ENCODE results near the gene DIDO1.

The DIDO1 gene

DNA sequence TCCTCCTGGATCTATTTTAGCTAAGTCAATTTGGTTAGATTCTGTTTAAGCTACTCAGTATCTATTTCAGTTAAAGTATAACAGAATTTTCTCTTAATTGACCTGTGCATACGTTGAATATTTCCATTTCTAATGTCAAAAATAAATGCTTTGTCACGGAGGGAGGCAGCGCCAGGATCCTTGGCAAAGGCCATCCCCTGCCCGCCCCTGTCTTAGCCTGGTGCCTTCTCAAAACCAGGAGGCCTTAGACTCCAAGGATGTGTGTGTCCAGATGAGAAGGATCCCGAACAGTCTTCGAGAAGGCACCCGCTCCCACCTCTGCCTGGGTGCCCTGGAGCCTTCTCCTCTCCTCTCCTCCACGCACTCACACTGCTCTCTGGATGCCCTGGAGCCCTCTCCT is 87.0 kb downstream of the DIDO1 start:
- no peak overlapping the region for H3K23ac ChIP-seq (ENCODE audit: low read length in 2 of 2)
- no peak overlapping the region for H2BK15ac ChIP-seq (ENCODE audit: low read depth, poor library complexity, severe bottlenecking)
- no peak overlapping the region for H2BK12ac ChIP-seq (ENCODE audit: low read length in 2 of 2)
- H3K36me3 ChIP-seq (ENCODE audit: control insufficient read depth in 1 of 2, insufficient read depth in 2 of 2, low read depth in 1 of 2, low read length in 2 of 2): no peaks in the 10 kb centered on the region
- peaks cover 8% of the 10 kb centered on the region for H3K4me1 ChIP-seq (ENCODE audit: control insufficient read depth, insufficient read depth, low read depth, low read length)
- no peak overlapping the region for H2BK5ac ChIP-seq (ENCODE audit: low read depth, low read length, poor library complexity, severe bottlenecking)
- no peak overlapping the region for H3K27ac ChIP-seq (ENCODE audit: low read length, poor library complexity, severe bottlenecking)
- WGBS: 94% methylated on average over 8 of the region's 8 CpGs
- no peaks in the 10 kb centered on the region for H3K9me3 ChIP-seq (ENCODE audit: control insufficient read depth, low read length)
- no peak overlapping the region for H3K4me3 ChIP-seq (ENCODE audit: insufficient read depth in 1 of 2, low read depth in 1 of 2, low read length in 2 of 2)
- H2BK120ac ChIP-seq (ENCODE audit: low read depth, low read length): no peak overlapping the region
- H3K27me3 ChIP-seq (ENCODE audit: control insufficient read depth in 1 of 2, insufficient read depth in 1 of 2, low read length in 2 of 2): peaks cover 7 to 35% of the 10 kb centered on the region in 2 experiments
- no peak overlapping the region for H3K4me2 ChIP-seq (ENCODE audit: low read length, poor library complexity, severe bottlenecking)
- H4K91ac ChIP-seq (ENCODE audit: low read length): no peak overlapping the region
- no peak overlapping the region for H2AFZ ChIP-seq (ENCODE audit: low read depth, low read length)
- no peak overlapping the region for H3K18ac ChIP-seq (ENCODE audit: low read depth in 1 of 2, low read length in 2 of 2)
- H4K8ac ChIP-seq (ENCODE audit: low read length): no peak overlapping the region
- H3K4ac ChIP-seq (ENCODE audit: low read depth in 1 of 2, low read length in 2 of 2): no peak overlapping the region
- H3K9ac ChIP-seq (ENCODE audit: low read length): no peak overlapping the region
- no peak overlapping the region for H3K14ac ChIP-seq (ENCODE audit: low read length in 2 of 2)
- H3K79me1 ChIP-seq (replicated peaks; ENCODE audit: low read length, poor library complexity, severe bottlenecking): no peaks in the 10 kb centered on the region
- DNase-seq: no peak
- no peak overlapping the region for H2AK5ac ChIP-seq (ENCODE audit: low read length, severe bottlenecking)

DNA sequence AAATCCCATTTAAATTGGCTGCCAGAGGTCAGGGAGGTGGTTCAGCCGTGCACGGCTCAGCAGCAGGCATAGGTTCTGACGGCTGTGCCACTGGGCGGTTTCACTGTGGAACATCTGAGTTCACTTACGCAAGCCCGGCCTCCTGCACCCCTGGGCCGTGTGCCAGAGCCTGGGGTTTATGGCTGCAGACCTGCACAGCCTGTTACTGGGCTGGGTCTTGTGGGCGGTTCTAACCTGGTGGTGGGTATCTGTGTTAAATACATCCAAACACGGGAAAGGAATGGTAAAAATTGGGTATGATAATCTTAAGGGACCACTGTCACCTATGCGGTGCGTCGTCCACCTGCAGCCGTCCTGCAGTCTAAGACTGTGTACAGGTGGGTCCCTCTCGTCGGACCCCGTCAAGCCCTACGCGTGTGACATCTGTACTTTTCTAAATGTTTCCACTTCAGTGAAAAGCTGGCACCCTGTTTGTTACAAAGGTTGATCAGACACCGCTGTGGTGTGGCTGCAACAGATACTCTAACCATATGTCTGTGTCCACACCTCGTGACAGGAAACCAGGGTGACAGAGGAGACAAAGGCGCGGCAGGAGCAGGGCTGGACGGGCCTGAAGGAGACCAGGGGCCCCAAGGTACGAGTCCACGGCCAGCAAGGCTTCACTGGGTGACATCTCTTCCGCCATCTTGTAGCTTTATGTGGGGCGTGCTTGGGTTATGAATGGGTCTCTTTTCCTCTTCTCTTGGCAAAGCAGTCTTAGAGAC is 88.0 kb downstream of the DIDO1 start:
- H4K91ac ChIP-seq (ENCODE audit: low read length): no peak overlapping the region
- no peak overlapping the region for H2BK12ac ChIP-seq (ENCODE audit: low read length in 2 of 2)
- no peaks in the 10 kb centered on the region for H3K79me1 ChIP-seq (replicated peaks; ENCODE audit: low read length, poor library complexity, severe bottlenecking)
- no peak overlapping the region for H3K18ac ChIP-seq (ENCODE audit: low read depth in 1 of 2, low read length in 2 of 2)
- H3K9ac ChIP-seq (ENCODE audit: low read length): no peak overlapping the region
- H3K4me2 ChIP-seq (ENCODE audit: low read length, poor library complexity, severe bottlenecking): no peak overlapping the region
- no peak overlapping the region for H3K4ac ChIP-seq (ENCODE audit: low read depth in 1 of 2, low read length in 2 of 2)
- H3K14ac ChIP-seq (ENCODE audit: low read length in 2 of 2): peak overlapping the region in 1 of 2 experiments; percentile 45
- no peak overlapping the region for H2BK15ac ChIP-seq (ENCODE audit: low read depth, poor library complexity, severe bottlenecking)
- H3K27me3 ChIP-seq (ENCODE audit: control insufficient read depth in 1 of 2, insufficient read depth in 1 of 2, low read length in 2 of 2): peaks cover 7 to 37% of the 10 kb centered on the region in 2 experiments
- no peak overlapping the region for H3K4me3 ChIP-seq (ENCODE audit: insufficient read depth in 1 of 2, low read depth in 1 of 2, low read length in 2 of 2)
- H3K9me3 ChIP-seq (ENCODE audit: control insufficient read depth, low read length): no peaks in the 10 kb centered on the region
- no peak overlapping the region for H4K8ac ChIP-seq (ENCODE audit: low read length)
- peaks cover 8% of the 10 kb centered on the region for H3K4me1 ChIP-seq (ENCODE audit: control insufficient read depth, insufficient read depth, low read depth, low read length)
- H2BK120ac ChIP-seq (ENCODE audit: low read depth, low read length): no peak overlapping the region
- no peak overlapping the region for H3K27ac ChIP-seq (ENCODE audit: low read length, poor library complexity, severe bottlenecking)
- WGBS: 93% methylated on average over 27 of the region's 27 CpGs
- no peak overlapping the region for H2BK5ac ChIP-seq (ENCODE audit: low read depth, low read length, poor library complexity, severe bottlenecking)
- H3K36me3 ChIP-seq (ENCODE audit: control insufficient read depth in 1 of 2, insufficient read depth in 2 of 2, low read depth in 1 of 2, low read length in 2 of 2): no peaks in the 10 kb centered on the region
- H3K23ac ChIP-seq (ENCODE audit: low read length in 2 of 2): no peak overlapping the region
- no peak overlapping the region for H2AK5ac ChIP-seq (ENCODE audit: low read length, severe bottlenecking)
- no peak for DNase-seq
- no peak overlapping the region for H2AFZ ChIP-seq (ENCODE audit: low read depth, low read length)

DNA sequence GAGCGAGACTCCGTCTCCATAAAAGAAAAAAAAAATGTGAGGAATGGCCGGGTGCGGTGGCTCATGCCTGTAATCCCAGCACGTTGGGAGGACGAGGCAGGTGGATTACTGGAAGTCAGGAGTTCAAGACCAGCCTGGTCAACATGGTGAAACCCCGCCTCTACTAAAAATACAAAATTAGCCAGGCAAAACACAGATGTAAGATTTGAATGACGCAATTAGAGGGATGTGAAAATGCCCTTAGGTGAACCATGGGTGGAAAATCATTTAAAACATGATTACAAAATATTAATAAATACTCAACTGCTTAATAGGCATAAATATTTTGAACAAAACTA is 88.5 kb downstream of the DIDO1 start:
- Histone ChIP-seq H3K14ac (ENCODE audit: low read length in 2 of 2) (no peak overlapping the region), H3K4me2 (ENCODE audit: low read length, poor library complexity, severe bottlenecking) (no peak overlapping the region), H3K18ac (ENCODE audit: low read depth in 1 of 2, low read length in 2 of 2) (no peak overlapping the region), H3K36me3 (ENCODE audit: control insufficient read depth in 1 of 2, insufficient read depth in 2 of 2, low read depth in 1 of 2, low read length in 2 of 2) (no peaks in the 10 kb centered on the region), H2BK15ac (ENCODE audit: low read depth, poor library complexity, severe bottlenecking) (no peak overlapping the region), H2BK120ac (ENCODE audit: low read depth, low read length) (no peak overlapping the region), H4K91ac (ENCODE audit: low read length) (no peak overlapping the region), H2BK5ac (ENCODE audit: low read depth, low read length, poor library complexity, severe bottlenecking) (no peak overlapping the region), H2BK12ac (ENCODE audit: low read length in 2 of 2) (no peak overlapping the region), H3K23ac (ENCODE audit: low read length in 2 of 2) (no peak overlapping the region), H3K9me3 (ENCODE audit: control insufficient read depth, low read length) (no peaks in the 10 kb centered on the region), H3K27me3 (ENCODE audit: control insufficient read depth in 1 of 2, insufficient read depth in 1 of 2, low read length in 2 of 2) (peaks cover 7 to 41% of the 10 kb centered on the region in 2 experiments), H4K8ac (ENCODE audit: low read length) (no peak overlapping the region), H3K4me1 (ENCODE audit: control insufficient read depth, insufficient read depth, low read depth, low read length) (peaks cover 10% of the 10 kb centered on the region), H3K4me3 (ENCODE audit: insufficient read depth in 1 of 2, low read depth in 1 of 2, low read length in 2 of 2) (no peak overlapping the region), H3K27ac (ENCODE audit: low read length, poor library complexity, severe bottlenecking) (no peak overlapping the region), H3K79me1 (replicated peaks; ENCODE audit: low read length, poor library complexity, severe bottlenecking) (no peaks in the 10 kb centered on the region), H2AK5ac (ENCODE audit: low read length, severe bottlenecking) (no peak overlapping the region), H2AFZ (ENCODE audit: low read depth, low read length) (no peak overlapping the region), H3K4ac (ENCODE audit: low read depth in 1 of 2, low read length in 2 of 2) (no peak overlapping the region), H3K9ac (ENCODE audit: low read length) (no peak overlapping the region)
- no peak for DNase-seq
- 90% methylated on average over 6 of the region's 8 CpGs for WGBS

DNA sequence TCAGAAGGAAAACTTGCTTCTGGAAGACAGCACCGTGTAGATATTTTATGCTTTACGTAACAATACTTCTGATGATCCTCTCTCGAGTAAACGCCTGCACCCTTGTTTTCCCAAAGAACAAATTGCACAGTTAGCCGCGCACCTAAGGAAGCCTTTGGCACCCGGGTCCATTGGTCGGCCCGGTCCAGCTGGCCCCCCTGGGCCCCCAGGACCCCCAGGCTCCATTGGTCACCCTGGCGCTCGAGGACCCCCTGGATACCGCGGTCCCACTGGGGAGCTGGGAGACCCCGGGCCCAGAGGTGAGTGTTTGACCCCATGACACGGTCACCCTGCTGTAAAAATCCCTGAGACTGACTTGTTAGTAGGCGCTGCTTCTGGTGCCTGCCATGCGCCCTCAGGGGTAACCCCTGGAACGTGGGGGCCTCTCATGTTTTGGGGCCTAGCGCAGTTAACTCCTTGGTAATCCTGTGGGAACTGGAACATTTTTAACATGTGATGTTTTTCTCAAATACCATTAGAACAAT is 89.3 kb downstream of the DIDO1 start:
- Histone ChIP-seq H3K4me3 (ENCODE audit: insufficient read depth in 1 of 2, low read depth in 1 of 2, low read length in 2 of 2) (no peak overlapping the region), H3K9ac (ENCODE audit: low read length) (no peak overlapping the region), H2BK15ac (ENCODE audit: low read depth, poor library complexity, severe bottlenecking) (no peak overlapping the region), H2BK5ac (ENCODE audit: low read depth, low read length, poor library complexity, severe bottlenecking) (no peak overlapping the region), H3K79me1 (replicated peaks; ENCODE audit: low read length, poor library complexity, severe bottlenecking) (no peaks in the 10 kb centered on the region), H2BK120ac (ENCODE audit: low read depth, low read length) (no peak overlapping the region), H2BK12ac (ENCODE audit: low read length in 2 of 2) (no peak overlapping the region), H3K18ac (ENCODE audit: low read depth in 1 of 2, low read length in 2 of 2) (no peak overlapping the region), H3K4me1 (ENCODE audit: control insufficient read depth, insufficient read depth, low read depth, low read length) (peaks cover 10% of the 10 kb centered on the region), H2AFZ (ENCODE audit: low read depth, low read length) (no peak overlapping the region), H3K4ac (ENCODE audit: low read depth in 1 of 2, low read length in 2 of 2) (no peak overlapping the region), H4K8ac (ENCODE audit: low read length) (no peak overlapping the region), H2AK5ac (ENCODE audit: low read length, severe bottlenecking) (no peak overlapping the region), H3K9me3 (ENCODE audit: control insufficient read depth, low read length) (no peaks in the 10 kb centered on the region), H3K36me3 (ENCODE audit: control insufficient read depth in 1 of 2, insufficient read depth in 2 of 2, low read depth in 1 of 2, low read length in 2 of 2) (no peaks in the 10 kb centered on the region), H3K27me3 (ENCODE audit: control insufficient read depth in 1 of 2, insufficient read depth in 1 of 2, low read length in 2 of 2) (peaks cover 7 to 47% of the 10 kb centered on the region in 2 experiments), H3K27ac (ENCODE audit: low read length, poor library complexity, severe bottlenecking) (no peak overlapping the region), H3K4me2 (ENCODE audit: low read length, poor library complexity, severe bottlenecking) (no peak overlapping the region), H3K23ac (ENCODE audit: low read length in 2 of 2) (no peak overlapping the region), H3K14ac (ENCODE audit: low read length in 2 of 2) (no peak overlapping the region), H4K91ac (ENCODE audit: low read length) (no peak overlapping the region)
- no peak for DNase-seq
- WGBS: 96% methylated on average over 18 of the region's 19 CpGs
